BLaER1 (cell line): ENCODE measurements around the gene PTH2R.
"Not testable (repeated sequence)": the region's sequence is repeated elsewhere in the genome, so short reads cannot be mapped to it uniquely, and the experiment has no call there.

ENCODE experiments used
- H3K27ac ChIP-seq: shearing (Covaris generic); formaldehyde crosslinking; 2 replicates; pipeline ENCODE4 v1.8.1; 2022
- H3K27me3 ChIP-seq: shearing (Covaris generic); formaldehyde crosslinking; 2 replicates; pipeline ENCODE4 v1.8.1; 2022
- H3K36me3 ChIP-seq: shearing (Covaris generic); formaldehyde crosslinking; 2 replicates; pipeline ENCODE4 v1.8.1; 2022
- H3K4me1 ChIP-seq: shearing (Covaris generic); formaldehyde crosslinking; 2 replicates; pipeline ENCODE4 v1.8.1; 2022
- H3K4me2 ChIP-seq: shearing (Covaris generic); formaldehyde crosslinking; 2 replicates; pipeline ENCODE4 v1.8.1; 2022
- H3K4me3 ChIP-seq: shearing (Covaris generic); formaldehyde crosslinking; 2 replicates; pipeline ENCODE4 v1.8.1; 2022
- H3K9ac ChIP-seq: shearing (Covaris generic); formaldehyde crosslinking; 2 replicates; pipeline ENCODE4 v1.8.1; 2022
- H3K9me3 ChIP-seq: shearing (Covaris generic); formaldehyde crosslinking; 2 replicates; pipeline ENCODE4 v1.8.1; 2022
- H4K20me1 ChIP-seq: shearing (Covaris generic); formaldehyde crosslinking; 2 replicates; pipeline ENCODE4 v1.8.1; 2022
- Cebpa-rat ChIP-seq: shearing (Covaris generic); IDR thresholded peaks from 2 replicates; pipeline ENCODE4 v1.8.1; 2022

The PTH2R gene

GRCh38 chr2:208386541-208386940 lies 20.1 kb upstream of the PTH2R start:
- H3K9me3 ChIP-seq, result no peaks in the 10 kb centered on the region
- H3K36me3 ChIP-seq, result no peaks in the 10 kb centered on the region
- no peaks in the 10 kb centered on the region for H4K20me1 ChIP-seq
- no peak overlapping the region for H3K9ac ChIP-seq
- H3K4me1 ChIP-seq, result no peaks in the 10 kb centered on the region
- H3K27ac ChIP-seq, result no peak overlapping the region
- no peak for TF ChIP-seq Cebpa-rat
- H3K4me3 ChIP-seq, result no peak overlapping the region
- H3K27me3 ChIP-seq, result no peaks in the 10 kb centered on the region
- H3K4me2 ChIP-seq, result no peak overlapping the region

- TF ChIP-seq Cebpa-rat, result no peak
- H3K27me3 ChIP-seq, result no peaks in the 10 kb centered on the region
- H3K4me2 ChIP-seq, result no peak overlapping the region
- H3K36me3 ChIP-seq, result no peaks in the 10 kb centered on the region
- H4K20me1 ChIP-seq, result no peaks in the 10 kb centered on the region
- no peak overlapping the region for H3K9ac ChIP-seq
- no peak overlapping the region for H3K4me3 ChIP-seq
- H3K4me1 ChIP-seq, result no peaks in the 10 kb centered on the region
- peaks cover 22% of the 10 kb centered on the region for H3K9me3 ChIP-seq
- no peak overlapping the region for H3K27ac ChIP-seq
These were observed 16.7 kb upstream of the PTH2R start for GRCh38 chr2:208389940-208390339.

- Histone ChIP-seq H3K36me3 (no peaks in the 10 kb centered on the region), H3K27me3 (no peaks in the 10 kb centered on the region), H4K20me1 (no peaks in the 10 kb centered on the region), H3K9ac (no peak overlapping the region), H3K9me3 (peaks cover 22% of the 10 kb centered on the region), H3K4me1 (no peaks in the 10 kb centered on the region), H3K4me3 (no peak overlapping the region), H3K4me2 (no peak overlapping the region), H3K27ac (no peak overlapping the region)
- no peak for TF ChIP-seq Cebpa-rat
These were observed 14.3 kb upstream of the PTH2R start for GRCh38 chr2:208392300-208392699.

DNA sequence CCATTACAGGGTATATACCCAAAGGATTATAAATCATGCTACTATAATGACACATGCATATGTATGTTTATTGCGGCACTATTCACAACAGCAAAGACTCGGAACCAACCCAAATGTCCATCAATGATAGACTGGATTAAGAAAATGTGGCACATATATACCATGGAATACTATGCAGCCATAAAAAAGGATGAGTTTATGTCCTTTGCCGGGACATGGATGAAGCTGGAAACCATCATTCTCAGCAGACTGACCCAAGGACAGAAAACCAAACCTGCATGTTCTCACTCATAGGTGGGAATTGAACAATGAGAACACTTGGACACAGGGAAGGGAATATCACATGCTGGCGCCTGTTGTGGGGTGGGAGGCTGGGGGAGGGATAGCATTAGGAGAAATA lies 9.8 kb upstream of the PTH2R start:
- H3K36me3 ChIP-seq, result not testable (repeated sequence)

GRCh38 chr2:208399201-208399600 lies 7.4 kb upstream of the PTH2R start:
- H4K20me1 ChIP-seq, result no peaks in the 10 kb centered on the region
- no peak overlapping the region for H3K4me2 ChIP-seq
- no peaks in the 10 kb centered on the region for H3K27me3 ChIP-seq
- peaks cover 7% of the 10 kb centered on the region for H3K9me3 ChIP-seq
- H3K27ac ChIP-seq, result no peak overlapping the region
- H3K4me3 ChIP-seq, result no peak overlapping the region
- no peaks in the 10 kb centered on the region for H3K4me1 ChIP-seq
- no peak overlapping the region for H3K9ac ChIP-seq
- no peaks in the 10 kb centered on the region for H3K36me3 ChIP-seq
- TF ChIP-seq Cebpa-rat, result no peak

More for the DNA sequence above, 9.8 kb upstream of the PTH2R start:
- not testable (repeated sequence) for H3K27me3 ChIP-seq, H3K9ac ChIP-seq, H4K20me1 ChIP-seq, H3K27ac ChIP-seq, H3K4me1 ChIP-seq, H3K4me2 ChIP-seq, H3K4me3 ChIP-seq
- H3K9me3 ChIP-seq, result peaks cover 22% of the 10 kb centered on the region

- Histone ChIP-seq H3K4me2 (no peak overlapping the region), H3K36me3 (no peaks in the 10 kb centered on the region), H3K4me1 (no peaks in the 10 kb centered on the region), H3K27ac (no peak overlapping the region), H3K27me3 (no peaks in the 10 kb centered on the region), H3K9ac (no peak overlapping the region), H3K9me3 (peaks cover 12% of the 10 kb centered on the region), H4K20me1 (no peaks in the 10 kb centered on the region), H3K4me3 (no peak overlapping the region)
- no peak for TF ChIP-seq Cebpa-rat
These were observed 1.1 kb downstream of the PTH2R start for GRCh38 chr2:208407667-208408066.

- Histone ChIP-seq H3K4me2 (no peak overlapping the region), H3K36me3 (no peaks in the 10 kb centered on the region), H3K4me3 (no peak overlapping the region), H3K27me3 (no peaks in the 10 kb centered on the region), H3K4me1 (no peaks in the 10 kb centered on the region), H4K20me1 (no peaks in the 10 kb centered on the region), H3K9me3 (no peaks in the 10 kb centered on the region), H3K27ac (no peak overlapping the region), H3K9ac (no peak overlapping the region)
- no peak for TF ChIP-seq Cebpa-rat
These were observed 7.3 kb downstream of the PTH2R start for GRCh38 chr2:208413931-208414330.

DNA sequence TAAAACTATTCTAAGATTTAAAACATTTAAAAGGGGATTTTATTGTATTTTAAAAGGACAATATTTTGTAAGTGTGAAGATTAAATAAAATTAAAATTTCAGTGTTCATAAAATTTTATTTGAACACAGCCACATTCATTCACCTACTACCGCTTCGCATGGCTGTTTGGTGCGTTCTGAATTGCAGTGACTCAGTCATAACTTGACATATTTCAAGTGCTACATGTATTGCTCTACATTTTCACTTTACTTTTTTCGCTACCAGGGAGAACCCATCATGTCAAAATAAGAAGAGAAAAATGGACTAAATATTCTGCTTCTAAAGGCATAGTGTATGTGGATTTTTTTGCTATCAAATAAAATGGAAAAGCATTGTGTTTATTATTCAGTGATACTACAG lies 8.7 kb downstream of the PTH2R start:
- Histone ChIP-seq H3K4me1 (no peaks in the 10 kb centered on the region), H3K9me3 (no peaks in the 10 kb centered on the region), H3K4me3 (no peak overlapping the region), H4K20me1 (no peaks in the 10 kb centered on the region), H3K27ac (no peak overlapping the region), H3K4me2 (no peak overlapping the region), H3K9ac (no peak overlapping the region), H3K36me3 (no peaks in the 10 kb centered on the region), H3K27me3 (no peaks in the 10 kb centered on the region)
- TF ChIP-seq Cebpa-rat, result no peak

GRCh38 chr2:208415897-208416296 lies 9.3 kb downstream of the PTH2R start:
- Histone ChIP-seq H3K4me2 (no peak overlapping the region), H3K27me3 (no peaks in the 10 kb centered on the region), H3K4me1 (no peaks in the 10 kb centered on the region), H3K9ac (no peak overlapping the region), H3K9me3 (no peaks in the 10 kb centered on the region), H3K4me3 (no peak overlapping the region), H3K36me3 (no peaks in the 10 kb centered on the region), H4K20me1 (no peaks in the 10 kb centered on the region), H3K27ac (no peak overlapping the region)
- no peak for TF ChIP-seq Cebpa-rat

DNA sequence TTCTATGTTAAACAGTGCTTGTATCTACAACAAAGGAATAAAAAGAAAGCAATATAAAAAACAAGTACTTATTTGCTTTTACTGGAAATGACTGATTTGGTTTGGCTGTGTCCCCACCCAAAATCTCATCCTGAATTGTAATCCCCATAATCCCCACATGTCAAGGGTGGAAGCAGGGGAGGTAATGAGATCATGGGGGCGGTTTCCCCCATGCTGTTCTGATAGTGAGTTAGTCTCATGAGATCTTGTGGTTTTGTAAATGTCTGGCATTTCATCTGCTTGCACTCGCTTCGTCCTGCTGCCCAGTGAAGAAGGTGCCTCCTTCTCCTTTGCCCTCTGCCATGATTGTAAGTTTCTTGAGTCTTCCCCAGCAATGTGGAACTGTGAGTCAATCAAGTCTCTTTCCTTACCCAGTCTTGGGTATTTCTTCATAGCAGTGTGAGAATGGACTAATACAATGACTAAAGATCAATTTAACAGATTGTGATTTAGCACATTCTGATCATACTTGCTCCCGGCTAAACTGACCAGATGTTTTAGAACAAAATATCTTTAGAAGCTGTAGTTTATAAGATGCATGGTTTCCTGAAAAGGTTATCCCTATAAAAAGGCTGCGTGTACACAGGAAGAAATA lies 19.9 kb downstream of the PTH2R start:
- H3K4me2 ChIP-seq, result no peak overlapping the region
- H3K9ac ChIP-seq, result no peak overlapping the region
- no peak for TF ChIP-seq Cebpa-rat
- H3K27me3 ChIP-seq, result no peaks in the 10 kb centered on the region
- 0 out of 2 replicates have a peak, but pooled peaks cover 4% of the 10 kb centered on the region for H3K4me1 ChIP-seq
- H3K36me3 ChIP-seq, result no peaks in the 10 kb centered on the region
- H4K20me1 ChIP-seq, result no peaks in the 10 kb centered on the region
- peaks cover 7% of the 10 kb centered on the region; the same call in 1 of the 2 replicates for H3K9me3 ChIP-seq
- no peak overlapping the region for H3K27ac ChIP-seq
- no peak overlapping the region for H3K4me3 ChIP-seq

DNA sequence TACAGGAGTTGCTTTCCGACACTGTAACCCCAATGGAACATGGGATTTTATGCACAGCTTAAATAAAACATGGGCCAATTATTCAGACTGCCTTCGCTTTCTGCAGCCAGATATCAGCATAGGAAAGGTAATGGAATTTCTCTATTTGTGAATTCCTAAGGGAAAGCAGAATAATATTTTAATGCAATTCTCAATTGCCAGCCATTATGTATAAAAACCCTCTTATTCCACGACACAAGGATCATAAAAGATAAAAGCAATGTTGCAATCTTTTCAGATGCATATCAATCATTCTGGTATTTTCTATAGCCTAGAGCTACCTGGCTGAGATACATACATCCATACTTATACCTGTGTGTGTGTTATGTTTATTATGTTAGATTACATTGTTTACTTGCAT lies 31.2 kb downstream of the PTH2R start:
- H3K4me2 ChIP-seq, result no peak overlapping the region
- no peaks in the 10 kb centered on the region for H3K27me3 ChIP-seq
- TF ChIP-seq Cebpa-rat, result no peak
- H4K20me1 ChIP-seq, result no peaks in the 10 kb centered on the region
- no peaks in the 10 kb centered on the region for H3K9me3 ChIP-seq
- H3K36me3 ChIP-seq, result no peaks in the 10 kb centered on the region
- no peak overlapping the region for H3K9ac ChIP-seq
- H3K27ac ChIP-seq, result no peak overlapping the region
- H3K4me3 ChIP-seq, result no peak overlapping the region
- H3K4me1 ChIP-seq, result no peaks in the 10 kb centered on the region
